Nephron (organoid): ENCODE data around the gene LAMC2.

Experiments used
- H3K27ac Mint-ChIP-seq, 3 experiments: 2 replicates each; pipeline ENCODE4 v1.8.0; 2020; ENCODE audit warnings: mixed read lengths in 3 of 3, mild to moderate bottlenecking in 2 of 3, moderate library complexity in 1 of 3
- H3K27me3 Mint-ChIP-seq: 2 replicates; pipeline ENCODE4 v1.8.0; 2021; ENCODE audit warnings: low read depth, mild to moderate bottlenecking, moderate library complexity, mixed read lengths
- H3K36me3 Mint-ChIP-seq: 2 replicates; pipeline ENCODE4 v1.8.0; 2020; ENCODE audit warnings: low read depth, mixed read lengths
- H3K4me1 Mint-ChIP-seq: 2 replicates; pipeline ENCODE4 v1.8.0; 2020; ENCODE audit warnings: mixed read lengths
- H3K4me3 Mint-ChIP-seq, 3 experiments: 2 replicates each; pipeline ENCODE4 v1.8.0; 2020; ENCODE audit warnings: mild to moderate bottlenecking in 3 of 3, mixed read lengths in 3 of 3, moderate library complexity in 2 of 3
- H3K9me3 Mint-ChIP-seq: 2 replicates; pipeline ENCODE4 v1.8.0; 2020; ENCODE audit warnings: mixed read lengths
- TF ChIP-seq, protein P1 (sequence below), 3 experiments: fragments of 200-600 bp; sonication (generic); IDR thresholded peaks; one replicate each; pipeline ENCODE4 v1.5.0; 2021; ENCODE audit warnings: antibody characterized with exemption in 3 of 3; ENCODE audit not compliant: unreplicated experiment in 3 of 3

Gene LAMC2

GRCh38 chr1:183185941-183186490 is at the start of gene LAMC2:
LAMC2 (plus strand) TSS chr1:183186264; CDS start chr1:183186353, 89 bp downstream.
- Mint-ChIP-seq H3K4me3 (peak within 1 kb of the TSS; percentile 81 to 84 (median 82)), H3K4me1 (peaks cover 14% of the 10 kb centered on the region), H3K36me3 (no peaks in the 10 kb centered on the region), H3K27me3 (peaks cover 37% of the 10 kb centered on the region), H3K9me3 (no peaks in the 10 kb centered on the region), H3K27ac (peak within 1 kb of the TSS in 2 of 3 experiments; percentile 29 to 40)
- TF ChIP-seq, protein P1, sequence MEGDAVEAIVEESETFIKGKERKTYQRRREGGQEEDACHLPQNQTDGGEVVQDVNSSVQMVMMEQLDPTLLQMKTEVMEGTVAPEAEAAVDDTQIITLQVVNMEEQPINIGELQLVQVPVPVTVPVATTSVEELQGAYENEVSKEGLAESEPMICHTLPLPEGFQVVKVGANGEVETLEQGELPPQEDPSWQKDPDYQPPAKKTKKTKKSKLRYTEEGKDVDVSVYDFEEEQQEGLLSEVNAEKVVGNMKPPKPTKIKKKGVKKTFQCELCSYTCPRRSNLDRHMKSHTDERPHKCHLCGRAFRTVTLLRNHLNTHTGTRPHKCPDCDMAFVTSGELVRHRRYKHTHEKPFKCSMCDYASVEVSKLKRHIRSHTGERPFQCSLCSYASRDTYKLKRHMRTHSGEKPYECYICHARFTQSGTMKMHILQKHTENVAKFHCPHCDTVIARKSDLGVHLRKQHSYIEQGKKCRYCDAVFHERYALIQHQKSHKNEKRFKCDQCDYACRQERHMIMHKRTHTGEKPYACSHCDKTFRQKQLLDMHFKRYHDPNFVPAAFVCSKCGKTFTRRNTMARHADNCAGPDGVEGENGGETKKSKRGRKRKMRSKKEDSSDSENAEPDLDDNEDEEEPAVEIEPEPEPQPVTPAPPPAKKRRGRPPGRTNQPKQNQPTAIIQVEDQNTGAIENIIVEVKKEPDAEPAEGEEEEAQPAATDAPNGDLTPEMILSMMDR (IDR thresholded peaks at IDR 0.05; ENCODE audit: unreplicated experiment in 3 of 3), result peak in 2 of 3 experiments; percentile 29 to 54

- Mint-ChIP-seq H3K4me3 (no peak overlapping the region), H3K4me1 (peaks cover 24% of the 10 kb centered on the region), H3K27ac (no peak overlapping the region), H3K27me3 (no peaks in the 10 kb centered on the region), H3K9me3 (no peaks in the 10 kb centered on the region), H3K36me3 (peaks cover 85% of the 10 kb centered on the region)
- TF ChIP-seq, protein P1 (IDR thresholded peaks at IDR 0.05; ENCODE audit: unreplicated experiment in 3 of 3), result no peak
Measured at GRCh38 chr1:183137782-183138181, 48.3 kb upstream of the LAMC2 start.

DNA sequence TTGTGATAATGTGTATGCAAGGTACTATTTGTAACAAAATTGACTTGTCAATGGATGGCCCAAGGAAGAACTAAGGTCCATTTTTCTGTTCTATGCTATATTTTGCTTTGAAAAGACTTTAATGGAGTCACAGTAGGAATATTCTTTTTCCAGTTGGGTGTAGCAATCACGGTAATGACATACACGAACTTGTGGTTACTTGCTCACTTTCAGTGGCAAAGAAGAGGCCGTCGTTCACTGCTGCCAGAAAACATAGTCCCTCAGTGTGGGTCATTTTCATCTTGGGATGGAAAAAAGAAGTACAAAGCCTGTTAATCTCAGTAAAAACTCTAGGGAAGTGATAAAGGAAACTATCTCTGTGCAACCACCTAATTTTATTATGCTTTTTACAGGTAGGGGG is 47.8 kb upstream of the LAMC2 start:
- Mint-ChIP-seq H3K36me3 (peaks cover 87% of the 10 kb centered on the region), H3K9me3 (no peaks in the 10 kb centered on the region), H3K27me3 (no peaks in the 10 kb centered on the region), H3K4me1 (peaks cover 24% of the 10 kb centered on the region), H3K27ac (no peak overlapping the region), H3K4me3 (no peak overlapping the region)
- TF ChIP-seq, protein P1 (IDR thresholded peaks at IDR 0.05; ENCODE audit: unreplicated experiment in 3 of 3), result no peak

GRCh38 chr1:183139281-183139942 is 46.7 kb upstream of the LAMC2 start:
- peak overlapping the region in 2 of 3 experiments; percentile 19 to 39 for H3K27ac Mint-ChIP-seq
- no peaks in the 10 kb centered on the region for H3K27me3 Mint-ChIP-seq
- H3K36me3 Mint-ChIP-seq, result peaks cover 86% of the 10 kb centered on the region
- TF ChIP-seq, protein P1 (IDR thresholded peaks at IDR 0.05; ENCODE audit: unreplicated experiment in 3 of 3), result no peak
- H3K9me3 Mint-ChIP-seq, result no peaks in the 10 kb centered on the region
- no peak overlapping the region for H3K4me3 Mint-ChIP-seq
- peaks cover 24% of the 10 kb centered on the region for H3K4me1 Mint-ChIP-seq

DNA sequence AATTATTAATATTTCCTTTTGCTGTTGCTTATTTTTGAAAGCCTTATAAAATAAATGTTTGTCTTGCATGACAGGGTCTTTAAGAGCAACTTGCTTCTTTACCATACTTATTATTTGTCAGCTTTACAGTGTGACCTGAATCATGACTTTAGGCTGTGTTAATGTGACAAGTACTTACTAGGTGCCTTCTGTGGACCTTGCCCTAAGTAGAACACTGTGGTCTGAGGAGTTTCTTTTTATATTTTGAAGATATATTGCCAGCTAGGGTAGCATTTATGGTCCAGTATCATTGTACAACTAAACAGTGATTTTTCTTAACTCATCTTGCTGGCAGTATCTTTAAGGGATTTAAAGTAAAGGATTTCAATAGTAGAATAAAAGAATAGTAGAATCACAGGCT is 45.4 kb upstream of the LAMC2 start:
- H3K4me3 Mint-ChIP-seq, result no peak overlapping the region
- TF ChIP-seq, protein P1 (IDR thresholded peaks at IDR 0.05; ENCODE audit: unreplicated experiment in 3 of 3), result no peak
- peak overlapping the region in 1 of 3 experiments; percentile 11 for H3K27ac Mint-ChIP-seq
- H3K36me3 Mint-ChIP-seq, result peaks cover 78% of the 10 kb centered on the region
- H3K27me3 Mint-ChIP-seq, result no peaks in the 10 kb centered on the region
- no peaks in the 10 kb centered on the region for H3K9me3 Mint-ChIP-seq
- peaks cover 19% of the 10 kb centered on the region for H3K4me1 Mint-ChIP-seq

- Mint-ChIP-seq H3K4me1 (peaks cover 19% of the 10 kb centered on the region), H3K27me3 (no peaks in the 10 kb centered on the region), H3K4me3 (no peak overlapping the region), H3K27ac (no peak overlapping the region), H3K9me3 (no peaks in the 10 kb centered on the region), H3K36me3 (peaks cover 63% of the 10 kb centered on the region)
- TF ChIP-seq, protein P1 (IDR thresholded peaks at IDR 0.05; ENCODE audit: unreplicated experiment in 3 of 3), result no peak
Measured at GRCh38 chr1:183142171-183142570, 43.9 kb upstream of the LAMC2 start.
